K562 (cell line): ENCODE results near the gene CNGB1. TPM values are rescaled to one million over a fixed set of nuclear protein-coding genes. Genes with fewer than 3 reads are reported as not detected.
"Not testable (repeated sequence)": the region's sequence is repeated elsewhere in the genome, so short reads cannot be mapped to it uniquely, and the experiment has no call there.

Source experiments
- ATAC-seq: fragments of 200-7000 bp; cut with Tn5 transposase; 3 replicates; pipeline ENCODE4 v1.9.1; 2020; ENCODE audit warnings: moderate library complexity
- BruUV-seq: library from RNA; stranded (reverse); fragments of 400-500 nt; replicated peaks from 2 replicates; lab custom pipeline; 2021; lab: Mats Ljungman, UMichigan
- CTCF ChIA-PET: fragments of 300-600 bp; formaldehyde crosslinking; extraction: SDS; loops from one replicate; lab custom pipeline; 2021; ENCODE audit warnings: low intra/inter-chr PET ratio; lab: Yijun Ruan, JAX
- POLR2A ChIA-PET: fragments of 300-600, 350-650 bp; sonication (Branson Sonifier 250); formaldehyde crosslinking; extraction: SDS; loops from one replicate; lab custom pipeline; 2021; ENCODE audit warnings: antibody characterized with exemption, inconsistent platforms; lab: Yijun Ruan, JAX
- DNase-seq, 4 experiments: peaks; one replicate each; pipeline versions ENCODE4 v3.0.0 to v3.0.0-alpha.2; 2011 to 2018; ENCODE audit warnings: low spot score in 3 of 4, mixed read lengths in 3 of 4; ENCODE audit errors: extremely low read depth in 1 of 4
- FAIRE-seq: peaks from 2 replicates; lab custom pipeline; 2011; peaks lifted over from hg19 to GRCh38; lab: Jason Lieb, UNC
- H2AFZ ChIP-seq: 2 replicates; pipeline ENCODE4 v1.6.0; 2011; ENCODE audit warnings: low read depth, low read length, control low read depth, inconsistent platforms
- H3K27ac ChIP-seq: fragments of 200-600 bp; 3 replicates; pipeline ENCODE4 v1.8.0; 2011; ENCODE audit warnings: low read depth, mild to moderate bottlenecking, control low read depth, inconsistent platforms, low read length, moderate library complexity, mixed read lengths; ENCODE audit errors: extremely low read depth
- H3K27me3 ChIP-seq, 2 experiments: fragments of 300-600 bp in 1 of 2; 2 replicates in 1 of 2; 3 replicates in 1 of 2; pipeline versions ENCODE4 v1.6.0 to v1.8.0; 2011; ENCODE audit warnings: inconsistent platforms in 2 of 2, low read length in 2 of 2, mild to moderate bottlenecking in 1 of 2, mixed read lengths in 1 of 2, moderate library complexity in 1 of 2; ENCODE audit not compliant: control insufficient read depth in 2 of 2, insufficient read depth in 2 of 2
- H3K36me3 ChIP-seq: fragments of 300-600 bp; 3 replicates; pipeline ENCODE4 v1.8.0; 2011; ENCODE audit warnings: mild to moderate bottlenecking, low read length, inconsistent platforms; ENCODE audit not compliant: control insufficient read depth, insufficient read depth
- H3K4me1 ChIP-seq, 2 experiments: fragments of 200-600 bp in 1 of 2; replicated peaks in 1 of 2; 2 replicates in 1 of 2; 3 replicates in 1 of 2; pipeline versions ENCODE4 v1.5.1 to v1.8.0; 2011; ENCODE audit warnings: inconsistent platforms in 2 of 2, low read length in 2 of 2, mild to moderate bottlenecking in 1 of 2, mixed read lengths in 1 of 2, moderate library complexity in 1 of 2; ENCODE audit not compliant: control insufficient read depth in 2 of 2, insufficient read depth in 2 of 2
- H3K4me2 ChIP-seq: 2 replicates; pipeline ENCODE4 v1.6.1; 2011; ENCODE audit warnings: low read length, control low read depth, inconsistent platforms, mixed read lengths; ENCODE audit not compliant: insufficient read depth
- H3K4me3 ChIP-seq: fragments of 200-600 bp; sonication (generic), shearing (Covaris generic); 2 replicates; pipeline ENCODE4 v1.5.1; 2016; ENCODE audit warnings: control low read depth, inconsistent platforms
- H3K79me2 ChIP-seq: fragments of 200-600 bp; 3 replicates; pipeline ENCODE4 v1.8.0; 2011; ENCODE audit warnings: low read length, inconsistent platforms; ENCODE audit not compliant: control insufficient read depth, insufficient read depth
- H3K9ac ChIP-seq, 2 experiments: 2 replicates each; pipeline versions ENCODE4 v1.6.0 to v1.6.1; 2011; ENCODE audit warnings: low read depth in 2 of 2, low read length in 2 of 2, control low read depth in 1 of 2, inconsistent platforms in 1 of 2, mild to moderate bottlenecking in 1 of 2, mixed read lengths in 1 of 2; ENCODE audit not compliant: insufficient read depth in 1 of 2
- H3K9me1 ChIP-seq: one replicate; pipeline ENCODE4 v1.6.0; 2011; ENCODE audit warnings: inconsistent platforms, mild to moderate bottlenecking, low read length, moderate library complexity; ENCODE audit not compliant: control insufficient read depth, insufficient read depth
- H3K9me3 ChIP-seq: replicated peaks from 2 replicates; pipeline ENCODE4 v1.5.1; 2011; ENCODE audit warnings: low read depth, low read length, inconsistent platforms; ENCODE audit not compliant: control insufficient read depth, insufficient read depth
- H4K20me1 ChIP-seq: replicated peaks from 2 replicates; pipeline ENCODE4 v1.6.1; 2011; ENCODE audit warnings: low read length, inconsistent platforms, mixed read lengths; ENCODE audit not compliant: control insufficient read depth, insufficient read depth
- ARID1B ChIP-seq: fragments of 450-650 bp; IDR thresholded peaks from 2 replicates; pipeline ENCODE4 v1.6.1; 2016; ENCODE audit warnings: antibody characterized with exemption, mild to moderate bottlenecking, inconsistent platforms
- CBFA2T2 ChIP-seq: fragments of 450-650 bp; conservative IDR thresholded peaks from 2 replicates; pipeline ENCODE4 v1.6.1; 2017; ENCODE audit warnings: mild to moderate bottlenecking
- CBFA2T3 ChIP-seq: fragments of 450-650 bp; IDR thresholded peaks from 2 replicates; pipeline ENCODE4 v1.6.1; 2017
- POLR3A ChIP-seq: IDR thresholded peaks from 2 replicates; pipeline ENCODE4 v1.6.1; 2011; ENCODE audit warnings: borderline replicate concordance, mild to moderate bottlenecking, moderate library complexity; ENCODE audit not compliant: insufficient read length, insufficient read depth; ENCODE audit errors: extremely low read depth
- SOX6 ChIP-seq: fragments of 450-650 bp; IDR thresholded peaks from 2 replicates; pipeline ENCODE4 v1.6.1; 2014; ENCODE audit warnings: mild to moderate bottlenecking
- TAL1 ChIP-seq: fragments of 450-650 bp; IDR thresholded peaks from 2 replicates; pipeline ENCODE4 v1.6.1; 2016; ENCODE audit warnings: mild to moderate bottlenecking
- TBP ChIP-seq: optimal IDR thresholded peaks from 2 replicates; pipeline ENCODE3; 2011; ENCODE audit warnings: low read depth, low read length, improper control_type of control experiment
- ZFX ChIP-seq: sonication (generic); formaldehyde crosslinking; IDR thresholded peaks from 2 replicates; pipeline ENCODE4 v1.8.0; 2022; ENCODE audit warnings: mild to moderate bottlenecking, missing genetic modification reagents, moderate library complexity
- WGBS: fragments of 100-300 bp; shearing (Covaris generic); methylation state at CpG from one replicate; pipeline ENCODE4 v1.1.6; 2016; ENCODE audit warnings: low coverage, mixed read lengths; ENCODE audit not compliant: insufficient coverage; ENCODE audit errors: missing lambda C conversion rate; 5-methylcytosine and 5-hydroxymethylcytosine counted together
- in situ Hi-C: fragments of 300-500 bp; cut with MboI; formaldehyde crosslinking; loops from 4 replicates; pipeline ENCODE4 v1.15.0; 2018; ENCODE audit warnings: inconsistent platforms, mixed read lengths
- intact Hi-C: fragments of 100-400 bp; cut with micrococcal nuclease; formaldehyde crosslinking; loops from 2 replicates; pipeline ENCODE4 v1.14.2; 2022
- polyA plus RNA-seq, 8 experiments: library from polyadenylated mRNA; depleted of rRNA in 4 of 8; stranded (reverse) in 5 of 8; unstranded in 3 of 8; fragments of >200 nt; fragmentation: Nextera tagmentation in 2 of 8; fragmentation: Illumina TruSeq in 1 of 8; extraction: Ambion mirVana in 2 of 8; extraction: Trizol in 1 of 8; gene quantifications; 2 replicates each; pipeline versions ENCODE4 v1.2.1 to v1.2.3, GENCODE V29; 2011 to 2014; ENCODE audit warnings: inconsistent platforms in 1 of 8, missing spikeins in 1 of 8
- total RNA-seq, 7 experiments: library from RNA; depleted of rRNA in 6 of 7; stranded (reverse); fragments of >200 nt in 6 of 7; fragmentation: Illumina TruSeq in 2 of 7; extraction: Trizol in 2 of 7; gene quantifications; 2 replicates each; pipeline versions ENCODE4 v1.2.1 to v1.2.3, GENCODE V29; 2011 to 2021; ENCODE audit warnings: low replicate concordance in 1 of 7
- TF ChIP-seq, protein P1 (sequence below): fragments of 450-650 bp; IDR thresholded peaks from 2 replicates; pipeline ENCODE4 v1.6.1; 2016

Gene CNGB1
- total and polyA plus RNA-seq, 9 of the 15 experiments (the other 6 are each of a cell fraction or from before 2014, with no cell fraction given): not detected

DNA sequence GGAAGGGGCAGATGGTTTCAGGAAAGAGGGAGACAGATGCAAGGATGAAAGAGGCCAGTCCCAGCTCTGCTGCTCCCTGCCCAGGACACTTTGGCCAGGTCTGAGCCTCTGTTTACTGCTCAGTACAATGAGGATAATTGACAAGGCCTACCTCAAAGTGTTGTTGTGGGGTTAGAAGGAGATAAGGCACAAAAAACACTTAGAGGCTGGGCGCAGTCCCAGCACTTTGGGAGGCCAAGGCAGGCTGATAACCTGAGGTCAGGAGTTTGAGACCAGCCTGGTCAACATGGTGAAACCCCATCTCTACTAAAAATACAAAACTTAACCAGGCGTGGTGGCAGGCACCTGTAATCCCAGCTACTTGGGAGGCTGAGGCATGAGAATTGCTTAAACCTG lies 7.1 kb upstream of the CNGB1 start:
- POLR2A ChIA-PET: interaction anchor here (0.6 to 2.4 kb wide), 6 partner anchors 15 to 652 kb away, joined by 3 to 18 read pairs (median 4); partner anchors contain the start of gene CNOT1
- H3K27me3 ChIP-seq, ATAC-seq, intact Hi-C loops, in situ Hi-C loops, FAIRE-seq, BruUV-seq, H3K36me3 ChIP-seq, CTCF ChIA-PET, H3K4me3 ChIP-seq, H3K9me1 ChIP-seq, H3K79me2 ChIP-seq, H3K9me3 ChIP-seq, H4K20me1 ChIP-seq: not testable (repeated sequence)
- Histone ChIP-seq H3K4me1 (peaks cover 28 to 42% of the 10 kb centered on the region in 2 experiments), H3K9ac (peak overlapping the region in 1 of 2 experiments; percentile 71; a peak in 1 of 4 replicates), H2AFZ (peak overlapping the region; percentile 60), H3K4me2 (peak overlapping the region; percentile 19; the same call in 1 of the 2 replicates), H3K27ac (peak overlapping the region; percentile 74; the same call in 2 of the 3 replicates)
- 21% methylated on average over 2 of the region's 2 CpGs for WGBS
- peak; percentile 29 for TF ChIP-seq CBFA2T2
- TF ChIP-seq SOX6: 0 out of 2 replicates have a peak, but pooled peaks have one; percentile 35
- TF ChIP-seq ZFX: 0 out of 2 replicates have a peak, but pooled peaks have one; percentile 24
- TF ChIP-seq CBFA2T3: peak; percentile 56
- TF ChIP-seq, protein P1, sequence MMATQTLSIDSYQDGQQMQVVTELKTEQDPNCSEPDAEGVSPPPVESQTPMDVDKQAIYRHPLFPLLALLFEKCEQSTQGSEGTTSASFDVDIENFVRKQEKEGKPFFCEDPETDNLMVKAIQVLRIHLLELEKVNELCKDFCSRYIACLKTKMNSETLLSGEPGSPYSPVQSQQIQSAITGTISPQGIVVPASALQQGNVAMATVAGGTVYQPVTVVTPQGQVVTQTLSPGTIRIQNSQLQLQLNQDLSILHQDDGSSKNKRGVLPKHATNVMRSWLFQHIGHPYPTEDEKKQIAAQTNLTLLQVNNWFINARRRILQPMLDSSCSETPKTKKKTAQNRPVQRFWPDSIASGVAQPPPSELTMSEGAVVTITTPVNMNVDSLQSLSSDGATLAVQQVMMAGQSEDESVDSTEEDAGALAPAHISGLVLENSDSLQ: peak; percentile 48; the same call in 1 of the 2 replicates
- peak; percentile 16 for TF ChIP-seq TBP
- 0 out of 2 replicates have a peak, but pooled peaks have one; percentile 6 for TF ChIP-seq TAL1
- peak; percentile 18 for TF ChIP-seq POLR3A
- TF ChIP-seq ARID1B: peak; percentile 6; the same call in 1 of the 2 replicates
- peak in 3 of 4 experiments; percentile 18 to 62 (median 34) for DNase-seq
